ENCODE data around the gene ZNF263. TPM values are rescaled to one million over a fixed set of nuclear protein-coding genes. Genes with fewer than 3 reads are reported as not detected.

The ZNF263 gene
- total and polyA plus RNA-seq, 2 donors (not counting 1 experiment from before 2014, with no cell fraction given), result 24.7 to 46.0 TPM

DNA sequence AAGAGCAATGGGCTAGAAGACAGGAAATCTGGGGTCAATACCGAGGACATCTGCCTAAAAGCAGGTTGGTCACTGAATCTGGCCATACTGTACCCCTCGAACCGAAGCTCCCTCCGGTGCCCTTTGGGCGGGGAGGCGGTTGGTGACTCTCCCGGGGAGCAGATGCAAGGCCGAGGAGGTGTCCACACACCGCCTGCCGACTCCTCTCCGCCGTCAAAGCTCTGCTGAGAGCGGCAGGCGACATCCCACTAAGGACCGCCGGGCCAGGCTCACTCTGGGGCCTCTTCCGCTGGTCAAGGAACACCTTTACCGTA lies 48.8 kb upstream of the ZNF263 start:
- intact Hi-C loops (cut with micrococcal nuclease), result no loop called here
- TF ChIP-seq EZH2 (IDR thresholded peaks at IDR 0.05; ENCODE audit: borderline replicate concordance, insufficient read depth, low read depth, low read length, poor library complexity, severe bottlenecking), result no peak
- TF ChIP-seq, protein P1, sequence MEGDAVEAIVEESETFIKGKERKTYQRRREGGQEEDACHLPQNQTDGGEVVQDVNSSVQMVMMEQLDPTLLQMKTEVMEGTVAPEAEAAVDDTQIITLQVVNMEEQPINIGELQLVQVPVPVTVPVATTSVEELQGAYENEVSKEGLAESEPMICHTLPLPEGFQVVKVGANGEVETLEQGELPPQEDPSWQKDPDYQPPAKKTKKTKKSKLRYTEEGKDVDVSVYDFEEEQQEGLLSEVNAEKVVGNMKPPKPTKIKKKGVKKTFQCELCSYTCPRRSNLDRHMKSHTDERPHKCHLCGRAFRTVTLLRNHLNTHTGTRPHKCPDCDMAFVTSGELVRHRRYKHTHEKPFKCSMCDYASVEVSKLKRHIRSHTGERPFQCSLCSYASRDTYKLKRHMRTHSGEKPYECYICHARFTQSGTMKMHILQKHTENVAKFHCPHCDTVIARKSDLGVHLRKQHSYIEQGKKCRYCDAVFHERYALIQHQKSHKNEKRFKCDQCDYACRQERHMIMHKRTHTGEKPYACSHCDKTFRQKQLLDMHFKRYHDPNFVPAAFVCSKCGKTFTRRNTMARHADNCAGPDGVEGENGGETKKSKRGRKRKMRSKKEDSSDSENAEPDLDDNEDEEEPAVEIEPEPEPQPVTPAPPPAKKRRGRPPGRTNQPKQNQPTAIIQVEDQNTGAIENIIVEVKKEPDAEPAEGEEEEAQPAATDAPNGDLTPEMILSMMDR (IDR thresholded peaks at IDR 0.05), result no peak
- 1% methylated on average over 18 of the region's 18 CpGs for WGBS (ENCODE audit: insufficient coverage)
- Histone ChIP-seq H3K79me2 (ENCODE audit: control insufficient read depth, insufficient read depth, low read length) (peaks cover 25% of the 10 kb centered on the region), H3K9ac (ENCODE audit: low read length) (peak overlapping the region; percentile 83), H3K4me2 (replicated peaks; ENCODE audit: low read depth, low read length, poor library complexity, severe bottlenecking) (peak overlapping the region; percentile 91), H3K27ac (ENCODE audit: low read length in 2 of 2) (peak overlapping the region; percentile 96), H2AFZ (ENCODE audit: insufficient read depth, low read depth, low read length, poor library complexity, severe bottlenecking) (peak overlapping the region; percentile 91), H3K4me3 (ENCODE audit: control extremely low read depth in 1 of 5, extremely low read depth in 1 of 5, insufficient read depth in 1 of 5, low read depth in 2 of 5, low read length in 4 of 5) (peak overlapping the region; percentile 75 to 95 (median 95)), H3K36me3 (replicated peaks in 1 of 2; ENCODE audit: control extremely low read depth in 1 of 2, control insufficient read depth in 1 of 2, extremely low read depth in 1 of 2, insufficient read depth in 2 of 2, low read length in 1 of 2) (peaks cover 19 to 30% of the 10 kb centered on the region in 2 experiments), H3K9me3 (ENCODE audit: control extremely low read depth in 1 of 3, control insufficient read depth in 2 of 3, insufficient read depth in 1 of 3, low read length in 2 of 3) (peaks cover 4 to 16% (median 7%) of the 10 kb centered on the region in 3 donors), H4K20me1 (ENCODE audit: control insufficient read depth, insufficient read depth, low read length, poor library complexity, severe bottlenecking) (peaks cover 7% of the 10 kb centered on the region), H3K27me3 (replicated peaks in 1 of 4; ENCODE audit: control extremely low read depth in 1 of 4, control insufficient read depth in 3 of 4, insufficient read depth in 4 of 4, low read length in 3 of 4) (no peaks in the 10 kb centered on the region), H3K4me1 (ENCODE audit: control insufficient read depth in 2 of 2, insufficient read depth in 2 of 2, low read length in 2 of 2) (peaks cover 12 to 16% of the 10 kb centered on the region in 2 donors)
- ChIA-PET CTCF (interaction anchor here (0.8 to 1.4 kb wide), 3 partner anchors 23 to 227 kb away, joined by 3 to 4 read pairs (median 3); partner anchors contain the start of gene ZNF263), POLR2A (no interaction called here)
- H3K27me3 Mint-ChIP-seq, result no peaks in the 10 kb centered on the region
- DNase-seq (no peak), ATAC-seq (ENCODE audit: low read depth) (no peak)
- peak overlapping the region; percentile 97 for H3K27ac Mint-ChIP-seq
- H3K4me1 Mint-ChIP-seq, result peaks cover 23% of the 10 kb centered on the region
- H3K4me3 Mint-ChIP-seq, result peak overlapping the region; percentile 94
- H3K9me3 Mint-ChIP-seq (ENCODE audit: insufficient read depth), result peaks cover 6% of the 10 kb centered on the region

DNA sequence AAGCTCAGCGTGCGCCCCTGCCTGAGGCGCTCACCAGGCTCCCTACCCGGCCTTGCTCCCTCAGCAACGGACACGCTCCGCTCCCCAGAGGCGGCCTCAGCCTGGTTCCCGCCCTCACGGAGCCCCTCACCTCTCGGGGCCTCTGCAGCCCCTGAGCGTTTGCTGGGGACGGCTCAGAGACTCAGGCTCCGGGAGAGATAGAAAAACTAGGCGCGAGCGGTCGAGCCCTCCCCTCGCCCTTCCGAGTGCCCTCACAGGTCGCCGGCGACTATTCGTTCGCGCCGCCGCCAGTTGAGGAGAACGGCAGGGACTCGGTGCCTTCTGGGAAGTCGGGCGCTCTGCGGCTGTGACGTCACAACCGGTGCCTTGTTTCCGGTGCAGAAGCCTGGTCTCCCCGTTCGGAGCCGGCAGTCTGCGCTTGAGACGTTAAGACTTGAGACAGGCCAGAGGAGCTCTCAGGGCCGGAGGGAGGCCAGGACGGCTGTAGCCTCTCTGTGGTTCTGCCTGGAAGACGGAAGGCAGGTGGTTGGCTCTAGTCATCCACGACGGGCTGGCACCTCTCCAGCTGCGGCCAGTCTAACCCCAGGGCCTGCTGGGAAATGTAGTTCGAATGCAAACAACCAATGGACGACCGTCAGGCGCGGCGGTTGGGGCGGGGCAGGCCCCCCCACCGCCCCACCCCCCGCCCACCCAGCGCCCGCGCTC lies 48.3 kb upstream of the ZNF263 start, which contains the start of gene ZNF200:
ZNF200 (minus strand) TSS at position 302 of the 705 bp plus-strand sequence. CDS start 1,403 bp downstream, outside the sequence.
- Histone ChIP-seq H3K27me3 (replicated peaks in 1 of 4; ENCODE audit: control extremely low read depth in 1 of 4, control insufficient read depth in 3 of 4, insufficient read depth in 4 of 4, low read length in 3 of 4) (no peaks in the 10 kb centered on the region), H3K9ac (ENCODE audit: low read length) (peak within 1 kb of the TSS; percentile 83), H3K4me2 (replicated peaks; ENCODE audit: low read depth, low read length, poor library complexity, severe bottlenecking) (peak within 1 kb of the TSS; percentile 91), H2AFZ (ENCODE audit: insufficient read depth, low read depth, low read length, poor library complexity, severe bottlenecking) (peak within 1 kb of the TSS; percentile 91), H3K36me3 (replicated peaks in 1 of 2; ENCODE audit: control extremely low read depth in 1 of 2, control insufficient read depth in 1 of 2, extremely low read depth in 1 of 2, insufficient read depth in 2 of 2, low read length in 1 of 2) (peaks cover 19 to 28% of the 10 kb centered on the region in 2 experiments), H3K27ac (ENCODE audit: low read length in 2 of 2) (peak within 1 kb of the TSS; percentile 96), H3K4me1 (ENCODE audit: control insufficient read depth in 2 of 2, insufficient read depth in 2 of 2, low read length in 2 of 2) (peaks cover 12 to 16% of the 10 kb centered on the region in 2 donors), H3K79me2 (ENCODE audit: control insufficient read depth, insufficient read depth, low read length) (peaks cover 25% of the 10 kb centered on the region), H4K20me1 (ENCODE audit: control insufficient read depth, insufficient read depth, low read length, poor library complexity, severe bottlenecking) (peaks cover 7% of the 10 kb centered on the region), H3K9me3 (ENCODE audit: control extremely low read depth in 1 of 3, control insufficient read depth in 2 of 3, insufficient read depth in 1 of 3, low read length in 2 of 3) (peaks cover 4 to 11% (median 7%) of the 10 kb centered on the region in 3 donors), H3K4me3 (ENCODE audit: control extremely low read depth in 1 of 5, extremely low read depth in 1 of 5, insufficient read depth in 1 of 5, low read depth in 2 of 5, low read length in 4 of 5) (peak within 1 kb of the TSS; percentile 75 to 95 (median 95))
- TF ChIP-seq, protein P1 (IDR thresholded peaks at IDR 0.05), result no peak
- TF ChIP-seq EZH2 (IDR thresholded peaks at IDR 0.05; ENCODE audit: borderline replicate concordance, insufficient read depth, low read depth, low read length, poor library complexity, severe bottlenecking), result no peak
- peak within 1 kb of the TSS; percentile 97 for H3K27ac Mint-ChIP-seq
- peaks cover 6% of the 10 kb centered on the region for H3K9me3 Mint-ChIP-seq (ENCODE audit: insufficient read depth)
- H3K27me3 Mint-ChIP-seq, result peaks cover 2% of the 10 kb centered on the region
- ChIA-PET POLR2A (interaction anchor here (0.9 kb wide), 1 partner anchor 48 kb away, joined by 7 read pairs; no protein-coding TSS in a partner anchor), CTCF (interaction anchor here (0.8 to 1.4 kb wide), 2 partner anchors 23 to 227 kb away, joined by 3 to 4 read pairs; no protein-coding TSS in a partner anchor)
- H3K4me3 Mint-ChIP-seq, result peak within 1 kb of the TSS; percentile 94
- ATAC-seq (ENCODE audit: low read depth), result peak; percentile 85
- H3K4me1 Mint-ChIP-seq, result peaks cover 23% of the 10 kb centered on the region
- WGBS (ENCODE audit: insufficient coverage), result under 1% methylated on average over 46 of the region's 59 CpGs
- intact Hi-C loops (cut with micrococcal nuclease), result loop anchor here (1.0 kb wide), 3 partner anchors 29 to 70 kb away; partner anchors contain the start of genes TIGD7, ZNF263 and ZNF75A
- DNase-seq, result peak; percentile 98
